ENCODE measurements around the gene VSIG10L2.

VSIG10L2 gene

GRCh38 chr11:125925247-125925740 is 20.6 kb upstream of the VSIG10L2 start (continued):
- no peak for TF ChIP-seq BCL11A (tag by site-specific recombination; IDR thresholded peaks at IDR 0.05; ENCODE audit: low read depth)

- 0 out of 2 replicates have a peak, but pooled peaks have one; percentile 13 for TF ChIP-seq GLIS1 (tag by site-specific recombination; IDR thresholded peaks at IDR 0.05)
- TF ChIP-seq ZNF23 (tag by site-specific recombination; IDR thresholded peaks at IDR 0.05; ENCODE audit: borderline replicate concordance) = no peak
- TF ChIP-seq ZFHX2 (tag by site-specific recombination; conservative IDR thresholded peaks at IDR 0.05) = 0 out of 2 replicates have a peak, but pooled peaks have one; percentile 10
- no peak overlapping the region for H3K27ac ChIP-seq (ENCODE audit: extremely low read depth, low read depth, low read length)
- H3K4me1 ChIP-seq (ENCODE audit: control insufficient read depth, insufficient read depth, low read length) = no peaks in the 10 kb centered on the region
- POLR2A ChIA-PET = no interaction called here
- H3K4me3 ChIP-seq (ENCODE audit: low read depth, low read length) = no peak overlapping the region
- no peaks in the 10 kb centered on the region for H3K9me3 ChIP-seq (ENCODE audit: control insufficient read depth, insufficient read depth, low read depth, low read length)
- H3K36me3 ChIP-seq (ENCODE audit: control insufficient read depth in 2 of 2, insufficient read depth in 1 of 2, low read length in 2 of 2) = no peaks in the 10 kb centered on the region
- CTCF ChIA-PET = interaction anchor here (0.6 to 8.2 kb wide), 5 partner anchors 19 to 269 kb away, joined by 3 to 131 read pairs (median 4); no protein-coding TSS in a partner anchor
Observed at GRCh38 chr11:125925804-125926203, 20.0 kb upstream of the VSIG10L2 start.

GRCh38 chr11:125926682-125927081 is 19.2 kb upstream of the VSIG10L2 start:
- H3K9me3 ChIP-seq (ENCODE audit: control insufficient read depth, insufficient read depth, low read depth, low read length) = no peaks in the 10 kb centered on the region
- H3K36me3 ChIP-seq (ENCODE audit: control insufficient read depth in 2 of 2, insufficient read depth in 1 of 2, low read length in 2 of 2) = no peaks in the 10 kb centered on the region
- ChIA-PET POLR2A (no interaction called here), CTCF (interaction anchor here (8.2 kb wide), 1 partner anchor 268 kb away, joined by 131 read pairs; no protein-coding TSS in a partner anchor)
- TF ChIP-seq ZNF148 (tag by site-specific recombination; IDR thresholded peaks at IDR 0.05; ENCODE audit: borderline replicate concordance) = no peak
- no peak for TF ChIP-seq ZNF214 (tag by site-specific recombination; IDR thresholded peaks at IDR 0.05; ENCODE audit: borderline replicate concordance)
- no peak for TF ChIP-seq ZFP3 (tag by site-specific recombination; IDR thresholded peaks at IDR 0.05; ENCODE audit: low read depth)
- no peak for TF ChIP-seq ZNF114 (tag by site-specific recombination; IDR thresholded peaks at IDR 0.05)
- no peak for TF ChIP-seq ZBTB48 (tag by site-specific recombination; IDR thresholded peaks at IDR 0.05)
- no peak for TF ChIP-seq ATF2 (tag by site-specific recombination; IDR thresholded peaks at IDR 0.05; ENCODE audit: low read depth)
- no peak for TF ChIP-seq ZNF501 (tag by site-specific recombination; IDR thresholded peaks at IDR 0.05)
- TF ChIP-seq ZSCAN30 (tag by site-specific recombination; IDR thresholded peaks at IDR 0.05) = no peak
- no peak for TF ChIP-seq ZBTB17 (tag by site-specific recombination; IDR thresholded peaks at IDR 0.05)
- TF ChIP-seq ZNF610 (tag by site-specific recombination; IDR thresholded peaks at IDR 0.05; ENCODE audit: borderline replicate concordance) = no peak
- no peak for TF ChIP-seq GLI4 (tag by site-specific recombination; IDR thresholded peaks at IDR 0.05)
- no peak for TF ChIP-seq AEBP2 (tag by site-specific recombination; IDR thresholded peaks at IDR 0.05; ENCODE audit: borderline replicate concordance)
- TF ChIP-seq ZNF37A (tag by site-specific recombination; IDR thresholded peaks at IDR 0.05) = no peak
- no peak for TF ChIP-seq ZNF23 (tag by site-specific recombination; IDR thresholded peaks at IDR 0.05; ENCODE audit: borderline replicate concordance)
- no peak for TF ChIP-seq ZNF670 (tag by site-specific recombination; IDR thresholded peaks at IDR 0.05; ENCODE audit: low read depth)
- no peak for TF ChIP-seq ZNF518A (tag by site-specific recombination; conservative IDR thresholded peaks at IDR 0.05; ENCODE audit: low read depth)
- TF ChIP-seq ZBTB7A (tag by site-specific recombination; IDR thresholded peaks at IDR 0.05; ENCODE audit: low read depth) = no peak
- TF ChIP-seq ZNF571 (tag by site-specific recombination; IDR thresholded peaks at IDR 0.05) = no peak
- TF ChIP-seq ZNF785 (tag by site-specific recombination; IDR thresholded peaks at IDR 0.05) = no peak
- H3K4me1 ChIP-seq (ENCODE audit: control insufficient read depth, insufficient read depth, low read length) = no peaks in the 10 kb centered on the region
- no peak overlapping the region for H3K27ac ChIP-seq (ENCODE audit: extremely low read depth, low read depth, low read length)
- no peak overlapping the region for H3K4me3 ChIP-seq (ENCODE audit: low read depth, low read length)
